ENCODE measurements around the gene IGSF21.

IGSF21 gene

DNA sequence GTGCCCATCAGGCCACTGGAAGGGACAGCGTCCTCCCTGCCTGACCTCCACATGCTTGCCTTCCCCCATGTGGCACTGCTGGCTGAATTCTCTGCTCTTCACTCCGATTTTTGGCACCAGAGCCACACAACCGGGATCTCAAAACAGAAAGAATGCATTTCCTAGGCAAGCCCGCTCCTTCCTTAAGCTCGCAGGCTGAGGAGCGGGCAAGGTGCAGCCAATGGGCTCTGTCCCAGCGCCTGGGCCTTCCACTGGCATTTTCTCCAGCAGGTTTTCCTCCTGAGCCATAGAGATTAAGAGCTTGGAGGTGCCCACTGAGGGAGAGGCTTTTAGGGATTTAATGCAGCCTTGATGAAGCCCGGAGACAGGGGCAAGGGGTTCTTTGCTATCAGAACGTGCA, 158.0 kb downstream of the IGSF21 start:
- no peak overlapping the region for H3K4me3 ChIP-seq (replicated peaks in 1 of 2; ENCODE audit: low read depth in 2 of 2, low read length in 2 of 2)
- TF ChIP-seq, protein P1, sequence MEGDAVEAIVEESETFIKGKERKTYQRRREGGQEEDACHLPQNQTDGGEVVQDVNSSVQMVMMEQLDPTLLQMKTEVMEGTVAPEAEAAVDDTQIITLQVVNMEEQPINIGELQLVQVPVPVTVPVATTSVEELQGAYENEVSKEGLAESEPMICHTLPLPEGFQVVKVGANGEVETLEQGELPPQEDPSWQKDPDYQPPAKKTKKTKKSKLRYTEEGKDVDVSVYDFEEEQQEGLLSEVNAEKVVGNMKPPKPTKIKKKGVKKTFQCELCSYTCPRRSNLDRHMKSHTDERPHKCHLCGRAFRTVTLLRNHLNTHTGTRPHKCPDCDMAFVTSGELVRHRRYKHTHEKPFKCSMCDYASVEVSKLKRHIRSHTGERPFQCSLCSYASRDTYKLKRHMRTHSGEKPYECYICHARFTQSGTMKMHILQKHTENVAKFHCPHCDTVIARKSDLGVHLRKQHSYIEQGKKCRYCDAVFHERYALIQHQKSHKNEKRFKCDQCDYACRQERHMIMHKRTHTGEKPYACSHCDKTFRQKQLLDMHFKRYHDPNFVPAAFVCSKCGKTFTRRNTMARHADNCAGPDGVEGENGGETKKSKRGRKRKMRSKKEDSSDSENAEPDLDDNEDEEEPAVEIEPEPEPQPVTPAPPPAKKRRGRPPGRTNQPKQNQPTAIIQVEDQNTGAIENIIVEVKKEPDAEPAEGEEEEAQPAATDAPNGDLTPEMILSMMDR (IDR thresholded peaks at IDR 0.05; ENCODE audit: low read depth, low read length) = no peak

DNA sequence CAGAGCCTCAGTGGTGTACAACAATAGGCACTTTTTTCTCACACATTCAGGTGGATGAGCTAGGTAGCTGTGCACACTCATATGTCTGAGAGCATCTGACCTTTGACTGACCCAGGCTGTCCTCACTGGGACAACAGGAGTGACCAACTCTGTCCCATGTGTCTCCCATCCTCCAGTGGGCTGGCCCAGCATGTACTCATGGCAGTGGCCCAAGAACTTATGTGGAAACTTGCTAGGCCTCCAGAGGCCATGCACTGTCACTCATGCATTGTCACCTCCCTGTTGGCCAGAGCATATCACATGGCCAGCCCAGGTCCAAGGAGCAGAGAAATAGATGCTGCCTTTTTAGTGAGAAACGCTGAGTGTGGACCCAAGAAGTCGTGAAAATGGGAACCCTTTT, 158.8 kb downstream of the IGSF21 start:
- TF ChIP-seq, protein P1 (IDR thresholded peaks at IDR 0.05; ENCODE audit: low read depth, low read length) = no peak
- no peak overlapping the region for H3K4me3 ChIP-seq (replicated peaks in 1 of 2; ENCODE audit: low read depth in 2 of 2, low read length in 2 of 2)
- no peak for DNase-seq (ENCODE audit: low read depth in 2 of 2)

More for the DNA sequence above, 158.0 kb downstream of the IGSF21 start:
- DNase-seq (ENCODE audit: low read depth in 2 of 2) = no peak

DNA sequence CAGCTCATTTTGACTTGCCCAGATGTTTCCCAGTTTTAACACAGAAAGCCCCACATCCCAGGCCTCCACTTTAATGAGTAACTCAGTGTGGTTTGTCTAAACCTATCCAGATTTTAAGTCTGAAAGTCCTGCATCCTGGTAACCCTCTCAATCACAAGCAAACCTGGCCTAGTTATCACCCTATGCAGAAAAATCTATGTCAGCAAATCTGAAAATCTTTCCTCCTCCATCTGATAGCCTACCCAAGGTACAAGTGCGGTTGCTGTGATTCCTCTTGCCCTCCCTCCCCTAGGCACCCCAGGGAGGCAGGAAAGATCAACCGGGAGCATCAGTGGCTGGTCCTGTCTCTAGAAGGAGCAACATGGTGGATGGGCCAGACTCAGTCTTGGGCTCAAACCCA, 163.7 kb downstream of the IGSF21 start:
- no peak overlapping the region for H3K4me3 ChIP-seq (replicated peaks in 1 of 2; ENCODE audit: low read depth in 2 of 2, low read length in 2 of 2)
- DNase-seq (ENCODE audit: low read depth in 2 of 2) = no peak

DNA sequence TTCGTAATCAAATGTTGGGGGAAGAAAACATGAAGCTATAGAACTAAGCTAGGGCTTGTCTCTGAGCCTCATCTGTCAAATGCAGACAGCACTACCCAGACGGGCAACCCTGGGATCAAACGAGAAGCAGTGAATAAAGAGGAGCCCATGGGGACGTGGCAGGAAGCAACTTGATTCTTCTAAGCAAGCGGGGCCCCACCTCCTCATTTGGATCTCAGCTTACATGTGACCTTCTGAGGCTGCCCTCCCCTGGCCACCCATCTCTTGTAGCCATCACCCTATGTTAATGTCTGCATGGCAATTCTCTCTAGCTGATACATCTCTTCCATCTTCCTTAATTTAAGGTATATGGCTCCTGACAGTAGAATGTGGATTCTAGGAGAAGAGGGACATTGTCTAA, 171.3 kb downstream of the IGSF21 start:
- DNase-seq (ENCODE audit: low read depth in 2 of 2) = no peak
- TF ChIP-seq, protein P1 (IDR thresholded peaks at IDR 0.05; ENCODE audit: low read depth, low read length) = no peak
- H3K4me3 ChIP-seq (replicated peaks in 1 of 2; ENCODE audit: low read depth in 2 of 2, low read length in 2 of 2) = no peak overlapping the region

More for the DNA sequence above, 163.7 kb downstream of the IGSF21 start:
- TF ChIP-seq, protein P1 (IDR thresholded peaks at IDR 0.05; ENCODE audit: low read depth, low read length) = no peak

DNA sequence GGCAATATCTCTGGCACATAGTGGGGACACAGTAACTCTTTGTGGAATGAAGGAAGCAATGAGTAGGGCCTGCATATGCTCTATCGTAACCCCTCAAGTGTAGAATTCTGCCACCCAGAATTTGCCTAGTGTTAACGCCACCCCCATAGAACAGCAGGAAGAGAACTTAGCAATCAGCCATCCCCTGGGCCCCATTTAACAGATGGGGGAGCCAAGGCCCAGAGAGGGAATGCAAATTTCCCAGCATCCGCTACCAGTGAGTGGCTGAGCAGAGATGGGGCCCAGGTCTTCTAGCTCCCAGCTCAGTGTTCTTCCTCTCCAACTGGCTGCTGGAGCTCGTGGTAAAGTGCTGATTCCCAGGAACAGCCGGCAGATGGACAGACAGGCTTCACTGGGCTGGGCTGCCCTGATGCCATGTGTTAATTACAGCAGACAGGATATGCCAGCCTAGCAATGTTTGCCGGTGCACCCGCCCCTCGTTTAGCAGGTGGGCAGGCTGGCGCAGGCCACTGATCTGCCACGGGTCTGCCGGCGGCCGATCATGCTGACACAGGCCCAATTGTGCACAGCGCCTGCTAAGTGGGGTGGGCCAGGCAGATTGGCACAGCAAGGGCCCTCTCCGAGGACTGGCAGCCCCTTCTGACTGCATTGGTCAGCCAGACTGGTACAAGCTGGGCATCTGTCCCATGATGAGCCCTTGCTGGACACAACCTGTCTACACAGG, 171.9 kb downstream of the IGSF21 start:
- DNase-seq (ENCODE audit: low read depth in 2 of 2) = no peak
- no peak overlapping the region for H3K4me3 ChIP-seq (replicated peaks in 1 of 2; ENCODE audit: low read depth in 2 of 2, low read length in 2 of 2)
- TF ChIP-seq, protein P1 (IDR thresholded peaks at IDR 0.05; ENCODE audit: low read depth, low read length) = no peak

DNA sequence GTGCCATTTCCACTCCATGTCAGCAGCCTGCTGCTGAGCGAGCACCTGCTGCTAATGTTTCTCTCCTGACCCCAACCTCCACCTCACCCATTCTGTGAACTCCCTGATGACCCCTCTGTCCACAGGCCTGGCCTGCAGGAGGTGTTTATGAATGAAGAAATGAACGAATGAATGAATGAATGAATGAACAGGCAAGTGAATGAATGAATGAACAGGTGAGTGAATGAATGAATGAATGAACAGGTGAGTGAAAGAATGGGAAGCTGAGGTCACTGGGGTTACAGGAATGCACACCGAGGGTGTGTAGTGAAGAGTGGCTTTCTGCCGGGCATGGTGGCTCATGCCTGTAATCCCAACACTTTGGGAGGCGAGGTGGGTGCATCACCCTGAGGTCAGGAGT, 173.4 kb downstream of the IGSF21 start:
- DNase-seq (ENCODE audit: low read depth in 2 of 2) = no peak
- H3K4me3 ChIP-seq (replicated peaks in 1 of 2; ENCODE audit: low read depth in 2 of 2, low read length in 2 of 2) = no peak overlapping the region
- TF ChIP-seq, protein P1 (IDR thresholded peaks at IDR 0.05; ENCODE audit: low read depth, low read length) = no peak

Measured in cardiac fibroblast (primary cell).